Right lobe of liver (tissue), 6 donors: ENCODE results near the gene FMC1. TPM values are rescaled to one million over a fixed set of nuclear protein-coding genes. Genes with fewer than 3 reads are reported as not detected.

ENCODE experiments used
- ATAC-seq, 4 donors: fragments of 200-7000 bp; cut with Tn5 transposase; one replicate each; pipeline ENCODE4 v1.9.1; 2020; ENCODE audit warnings: mild to moderate bottlenecking in 4 of 4, moderate library complexity in 4 of 4
- DNase-seq, 3 donors: peaks; one replicate each; pipeline ENCODE4 v3.0.0-alpha.2; 2020
- H3K27ac ChIP-seq, 3 donors: fragments of 200-600 bp; one replicate each; pipeline ENCODE4 v1.8.0; 2022
- H3K27me3 ChIP-seq, 2 donors: fragments of 200-600 bp; one replicate each; pipeline ENCODE4 v1.8.0; 2022
- H3K36me3 ChIP-seq, 4 donors: fragments of 200-600 bp; sonication (generic) in 1 of 4; one replicate each; pipeline versions ENCODE4 v1.5.1 to v1.8.0; 2017 to 2022; ENCODE audit warnings: control low read depth in 1 of 4
- H3K4me1 ChIP-seq, 4 donors: fragments of 200-600 bp; sonication (generic) in 1 of 4; one replicate each; pipeline versions ENCODE4 v1.5.1 to v1.8.0; 2017 to 2022; ENCODE audit warnings: control low read depth in 1 of 4
- H3K4me3 ChIP-seq, 3 donors: fragments of 200-600 bp; one replicate each; pipeline ENCODE4 v1.8.0; 2022
- H3K9me3 ChIP-seq, 4 donors: fragments of 200-600 bp; sonication (generic) in 1 of 4; one replicate each; pipeline versions ENCODE4 v1.5.1 to v1.8.0; 2017 to 2022; ENCODE audit warnings: control low read depth in 1 of 4
- CTCF ChIP-seq, 4 donors: fragments of 200-600 bp in 3 of 4; fragments of 450-650 bp in 1 of 4; IDR thresholded peaks; one replicate each; pipeline versions ENCODE4 v1.5.1 to v1.8.0; 2016 to 2022; ENCODE audit warnings: antibody characterized with exemption in 4 of 4, mild to moderate bottlenecking in 2 of 4
- POLR2A ChIP-seq: fragments of 450-650 bp; IDR thresholded peaks from one replicate; pipeline ENCODE4 v1.6.1; 2017; ENCODE audit warnings: antibody characterized with exemption, mild to moderate bottlenecking
- WGBS: methylation state at CpG from one replicate; pipeline ENCODE4 v1.1.6; 2018; ENCODE audit warnings: low coverage, low lambda C conversion rate; ENCODE audit not compliant: insufficient coverage; ENCODE audit errors: missing lambda C conversion rate; 5-methylcytosine and 5-hydroxymethylcytosine counted together
- intact Hi-C, 2 donors: fragments of 100-400 bp; cut with DNase I; formaldehyde crosslinking; loops; one replicate each; pipeline versions ENCODE4 v1.11.2 to v1.14.1; 2022
- total RNA-seq, 6 experiments: library from RNA; depleted of rRNA in 2 of 6; stranded (reverse); fragments of >200 nt in 2 of 6; fragmentation: NEBNext Ultra II Directional in 3 of 6; extraction: Animal tissue kit (Norgen Biotek cat#: 25700) in 3 of 6; gene quantifications; one replicate each; pipeline versions ENCODE4 v1.1.0 to v1.2.4, GENCODE V29; 2016 to 2023
- donor health status: DM: no; HTN: yes; CAD: no.
- donor health status: DM: no; HTN: no; CAD: no.
- donor health status: DM: no; HTN: no; CAD: no.
- donor health status: DM: no; HTN: yes; CAD: no.
- donor health status: DM: no; HTN: yes; CAD: no.

The FMC1 gene
- total RNA-seq, 6 experiments from 2014 or later, result 4.4 to 17.7 (median 6.2) TPM

GRCh38 chr7:139339025-139339424 is 2.1 kb upstream of the FMC1 start:
- no peaks in the 10 kb centered on the region for H3K9me3 ChIP-seq
- no peak for TF ChIP-seq CTCF (IDR thresholded peaks at IDR 0.05)
- no peak for TF ChIP-seq POLR2A
- ATAC-seq, result no peak

GRCh38 chr7:139339698-139340036 is 1.5 kb upstream of the FMC1 start:
- H3K27ac ChIP-seq, result peak overlapping the region; percentile 99 to 100 (median 100)
- no peak for TF ChIP-seq CTCF (IDR thresholded peaks at IDR 0.05)
- no peak for TF ChIP-seq POLR2A
- H3K4me1 ChIP-seq, result no peaks in the 10 kb centered on the region
- H3K4me3 ChIP-seq, result peak overlapping the region; percentile 55 to 91 (median 77)
- DNase-seq (no peak), ATAC-seq (no peak)
- 78% methylated on average over 12 of the region's 13 CpGs for WGBS
- no peaks in the 10 kb centered on the region for H3K36me3 ChIP-seq
- no peaks in the 10 kb centered on the region for H3K9me3 ChIP-seq
- H3K27me3 ChIP-seq, result no peaks in the 10 kb centered on the region
- intact Hi-C loops, result no loop called here

More at GRCh38 chr7:139339025-139339424, 2.1 kb upstream of the FMC1 start:
- Histone ChIP-seq H3K27me3 (no peaks in the 10 kb centered on the region), H3K27ac (no peak overlapping the region), H3K36me3 (no peaks in the 10 kb centered on the region), H3K4me3 (no peak overlapping the region), H3K4me1 (no peaks in the 10 kb centered on the region)
- WGBS, result 100% methylated on average over 2 of the region's 2 CpGs
- intact Hi-C loops, result no loop called here
- no peak for DNase-seq

- Histone ChIP-seq H3K27ac (peak overlapping the region; percentile 99 to 100 (median 100)), H3K4me1 (no peaks in the 10 kb centered on the region), H3K9me3 (no peaks in the 10 kb centered on the region), H3K27me3 (no peaks in the 10 kb centered on the region), H3K36me3 (no peaks in the 10 kb centered on the region), H3K4me3 (peak overlapping the region; percentile 55 to 91 (median 77))
- WGBS, result 3% methylated on average over 30 of the region's 66 CpGs
- ATAC-seq, result peak; percentile 79 to 89 (median 84)
- TF ChIP-seq CTCF (IDR thresholded peaks at IDR 0.05) (peak; percentile 65 to 83 (median 76)), POLR2A (peak; percentile 41)
- intact Hi-C loops, result no loop called here
- peak; percentile 97 to 99 (median 98) for DNase-seq
Measured at GRCh38 chr7:139340037-139340807, 915 bp upstream of the FMC1 start.

GRCh38 chr7:139340808-139341057 is 404 bp upstream of the FMC1 start:
- under 1% methylated on average over 9 of the region's 9 CpGs for WGBS
- no peaks in the 10 kb centered on the region for H3K4me1 ChIP-seq
- TF ChIP-seq POLR2A (no peak), CTCF (IDR thresholded peaks at IDR 0.05) (no peak)
- ATAC-seq, result no peak
- H3K27ac ChIP-seq, result peak overlapping the region; percentile 99 to 100 (median 100)
- peaks cover 0 to 3% (median 0%) of the 10 kb centered on the region in 4 donors for H3K36me3 ChIP-seq
- H3K27me3 ChIP-seq, result no peaks in the 10 kb centered on the region
- intact Hi-C loops, result no loop called here
- peak overlapping the region; percentile 55 to 91 (median 77) for H3K4me3 ChIP-seq
- no peak for DNase-seq
- H3K9me3 ChIP-seq, result no peaks in the 10 kb centered on the region
